Calu3 (cell line): Measurements from ENCODE around the gene BUD31. TPM values are rescaled to one million over a fixed set of nuclear protein-coding genes. Genes with fewer than 3 reads are reported as not detected.

ENCODE experiments used
- BruUV-seq: library from RNA; stranded (reverse); fragments of 400-500 nt; replicated peaks from 2 replicates; lab custom pipeline; 2021; lab: Mats Ljungman, UMichigan
- CTCF ChIA-PET: fragments of 300-600 bp; sonication (Branson Sonifier 250); formaldehyde crosslinking; loops from one replicate; lab custom pipeline; 2022; ENCODE audit warnings: antibody characterized with exemption; lab: Charles Lee
- DNase-seq: peaks from one replicate; pipeline ENCODE4 v3.0.0; 2022
- H3K27ac Mint-ChIP-seq: one replicate; pipeline ENCODE4 v1.8.0; 2022; ENCODE audit warnings: mixed read lengths; ENCODE audit not compliant: unreplicated experiment
- H3K27me3 Mint-ChIP-seq: one replicate; pipeline ENCODE4 v1.8.0; 2022; ENCODE audit warnings: mixed read lengths; ENCODE audit not compliant: unreplicated experiment
- H3K36me3 Mint-ChIP-seq: one replicate; pipeline ENCODE4 v1.8.0; 2022; ENCODE audit warnings: mild to moderate bottlenecking, moderate library complexity, mixed read lengths; ENCODE audit not compliant: insufficient read depth, unreplicated experiment
- H3K4me1 Mint-ChIP-seq: one replicate; pipeline ENCODE4 v1.8.0; 2022; ENCODE audit warnings: mild to moderate bottlenecking, low read depth, mixed read lengths; ENCODE audit not compliant: unreplicated experiment
- H3K4me3 Mint-ChIP-seq: one replicate; pipeline ENCODE4 v1.8.0; 2022; ENCODE audit warnings: mild to moderate bottlenecking, low read depth, moderate library complexity, mixed read lengths; ENCODE audit not compliant: unreplicated experiment
- H3K9me3 Mint-ChIP-seq: one replicate; pipeline ENCODE4 v1.8.0; 2022; ENCODE audit warnings: low read depth, mixed read lengths; ENCODE audit not compliant: unreplicated experiment
- CTCF ChIP-seq: fragments of 200-600 bp; IDR thresholded peaks from one replicate; pipeline ENCODE4 v1.8.0; 2022; ENCODE audit warnings: antibody characterized with exemption; ENCODE audit not compliant: unreplicated experiment
- intact Hi-C: fragments of 100-400 bp; cut with micrococcal nuclease; formaldehyde crosslinking; loops from one replicate; pipeline ENCODE4 v1.10.0; 2022; ENCODE audit not compliant: unreplicated experiment
- total RNA-seq: library from RNA; stranded (reverse); gene quantifications from 2 replicates; pipeline ENCODE4 v1.2.3, GENCODE V29; 2022

Gene BUD31
- total RNA-seq, 1 experiment from 2014 or later = 82.7 TPM

- no peak for TF ChIP-seq CTCF
- peaks cover 33% of the 10 kb centered on the region for H3K36me3 Mint-ChIP-seq
- intact Hi-C loops = no loop called here
- no TSS peak for BruUV-seq
- no peak overlapping the region for H3K27ac Mint-ChIP-seq
- H3K4me1 Mint-ChIP-seq = no peaks in the 10 kb centered on the region
- no peak for DNase-seq
- H3K4me3 Mint-ChIP-seq = no peak overlapping the region
- no peaks in the 10 kb centered on the region for H3K27me3 Mint-ChIP-seq
- no peaks in the 10 kb centered on the region for H3K9me3 Mint-ChIP-seq
- CTCF ChIA-PET = no interaction called here
Observed at GRCh38 chr7:99456288-99456687, 47.5 kb downstream of the BUD31 start.

- Mint-ChIP-seq H3K27ac (no peak overlapping the region), H3K27me3 (no peaks in the 10 kb centered on the region), H3K9me3 (no peaks in the 10 kb centered on the region), H3K4me3 (no peak overlapping the region), H3K36me3 (peaks cover 33% of the 10 kb centered on the region), H3K4me1 (no peaks in the 10 kb centered on the region)
- BruUV-seq = no TSS peak
- DNase-seq = no peak
- intact Hi-C loops = no loop called here
- CTCF ChIA-PET = no interaction called here
- no peak for TF ChIP-seq CTCF
Observed at GRCh38 chr7:99457050-99457649, 48.4 kb downstream of the BUD31 start.

- intact Hi-C loops = no loop called here
- CTCF ChIA-PET = no interaction called here
- Mint-ChIP-seq H3K36me3 (peaks cover 33% of the 10 kb centered on the region), H3K9me3 (no peaks in the 10 kb centered on the region), H3K4me1 (no peaks in the 10 kb centered on the region), H3K4me3 (no peak overlapping the region), H3K27me3 (no peaks in the 10 kb centered on the region), H3K27ac (no peak overlapping the region)
- DNase-seq = no peak
- TF ChIP-seq CTCF = no peak
- BruUV-seq = no TSS peak
Observed at GRCh38 chr7:99457650-99458493, 49.1 kb downstream of the BUD31 start.

- no peaks in the 10 kb centered on the region for H3K4me1 Mint-ChIP-seq
- BruUV-seq = no TSS peak
- H3K27ac Mint-ChIP-seq = no peak overlapping the region
- H3K36me3 Mint-ChIP-seq = peaks cover 30% of the 10 kb centered on the region
- no peak for DNase-seq
- no peak overlapping the region for H3K4me3 Mint-ChIP-seq
- no peaks in the 10 kb centered on the region for H3K27me3 Mint-ChIP-seq
- CTCF ChIA-PET = no interaction called here
- TF ChIP-seq CTCF = no peak
- no peaks in the 10 kb centered on the region for H3K9me3 Mint-ChIP-seq
- intact Hi-C loops = no loop called here
Observed at GRCh38 chr7:99459087-99459486, 50.3 kb downstream of the BUD31 start.
